DOHH2 (cell line): ENCODE data around the gene PRELID2.

ENCODE experiments used
- EZH2phosphoT487 ChIP-seq: fragments of 200-600 bp; sonication (generic); IDR thresholded peaks from 2 replicates; pipeline ENCODE4 v1.6.1; 2017; ENCODE audit warnings: borderline replicate concordance, mild to moderate bottlenecking, antibody characterized with exemption, low read length, moderate library complexity, mixed read lengths
- TF ChIP-seq, protein P1 (sequence below): fragments of 200-600 bp; sonication (generic); IDR thresholded peaks from one replicate; pipeline ENCODE4 v1.5.1; 2014; ENCODE audit warnings: antibody characterized with exemption, mild to moderate bottlenecking, low read depth, low read length; ENCODE audit not compliant: poor library complexity, severe bottlenecking

DNA sequence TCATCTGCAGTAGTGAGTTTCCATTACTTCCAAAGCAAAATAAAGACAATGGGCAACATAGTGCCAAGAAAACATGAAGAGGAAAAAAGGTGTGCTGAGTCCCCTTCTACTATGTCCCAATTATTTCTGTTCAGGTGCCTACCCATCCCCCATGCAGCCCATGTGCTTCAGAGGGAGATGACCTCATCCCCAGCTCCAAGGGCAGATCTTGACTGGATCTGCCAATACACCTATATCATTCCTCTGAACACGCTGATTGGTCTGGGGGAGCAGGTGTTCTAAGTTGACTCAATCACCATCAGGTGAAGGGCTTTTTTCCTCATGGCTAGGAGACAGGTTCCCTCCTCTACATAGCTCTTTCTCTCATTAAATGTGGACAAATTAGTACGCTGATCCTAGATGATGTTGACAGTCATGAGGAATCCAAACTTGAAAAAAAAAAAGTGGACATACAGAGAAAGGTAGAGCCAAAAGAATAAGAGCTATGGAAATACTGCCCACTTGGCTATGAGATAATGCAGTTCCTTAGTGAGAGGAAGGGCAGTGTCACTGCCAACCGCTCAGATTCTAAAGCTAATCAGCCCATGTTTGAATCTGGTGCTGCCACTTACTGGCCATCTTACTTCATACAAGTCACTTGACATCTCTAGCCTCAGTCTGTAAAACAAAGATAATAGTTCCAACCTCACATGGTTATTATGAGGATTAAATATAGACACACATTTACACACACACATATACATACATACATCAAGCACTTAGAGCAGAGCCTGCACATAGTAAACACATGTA lies 23.1 kb downstream of the PRELID2 start:
- TF ChIP-seq, protein P1, sequence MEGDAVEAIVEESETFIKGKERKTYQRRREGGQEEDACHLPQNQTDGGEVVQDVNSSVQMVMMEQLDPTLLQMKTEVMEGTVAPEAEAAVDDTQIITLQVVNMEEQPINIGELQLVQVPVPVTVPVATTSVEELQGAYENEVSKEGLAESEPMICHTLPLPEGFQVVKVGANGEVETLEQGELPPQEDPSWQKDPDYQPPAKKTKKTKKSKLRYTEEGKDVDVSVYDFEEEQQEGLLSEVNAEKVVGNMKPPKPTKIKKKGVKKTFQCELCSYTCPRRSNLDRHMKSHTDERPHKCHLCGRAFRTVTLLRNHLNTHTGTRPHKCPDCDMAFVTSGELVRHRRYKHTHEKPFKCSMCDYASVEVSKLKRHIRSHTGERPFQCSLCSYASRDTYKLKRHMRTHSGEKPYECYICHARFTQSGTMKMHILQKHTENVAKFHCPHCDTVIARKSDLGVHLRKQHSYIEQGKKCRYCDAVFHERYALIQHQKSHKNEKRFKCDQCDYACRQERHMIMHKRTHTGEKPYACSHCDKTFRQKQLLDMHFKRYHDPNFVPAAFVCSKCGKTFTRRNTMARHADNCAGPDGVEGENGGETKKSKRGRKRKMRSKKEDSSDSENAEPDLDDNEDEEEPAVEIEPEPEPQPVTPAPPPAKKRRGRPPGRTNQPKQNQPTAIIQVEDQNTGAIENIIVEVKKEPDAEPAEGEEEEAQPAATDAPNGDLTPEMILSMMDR, result no peak
- no peak for TF ChIP-seq EZH2phosphoT487
